NK-92 treated with Interleukin-12 subunit alpha and Interleukin-12 subunit beta, amount 100 ng/mL, for 24 hours (cell line): Measurements from ENCODE around the gene TMEM14A.
"Not testable (repeated sequence)": the region's sequence is repeated elsewhere in the genome, so short reads cannot be mapped to it uniquely, and the experiment has no call there.

Source experiments
- DNase-seq: peaks from one replicate; lab custom pipeline; 2025; lab: John Stamatoyannopoulos, UW

TMEM14A gene

DNA sequence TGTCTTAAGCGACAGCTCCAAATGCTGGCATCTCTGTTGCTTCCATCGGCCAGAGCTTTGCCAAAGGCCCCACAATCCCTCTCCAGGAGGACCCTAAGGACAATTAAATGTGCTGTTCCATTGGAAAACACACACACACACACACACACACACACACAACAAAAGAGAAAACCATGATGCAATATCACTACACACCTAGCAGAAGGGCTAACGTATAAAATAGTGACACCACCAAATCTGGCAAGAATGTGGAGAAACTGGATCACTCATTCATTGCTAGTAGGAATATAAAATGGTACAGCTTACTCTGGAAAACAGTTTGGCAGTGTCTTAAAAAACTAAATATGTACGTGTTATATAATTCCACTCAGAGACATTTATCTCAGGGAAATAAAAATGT, 13.0 kb upstream of the TMEM14A start:
- DNase-seq = no peak

DNA sequence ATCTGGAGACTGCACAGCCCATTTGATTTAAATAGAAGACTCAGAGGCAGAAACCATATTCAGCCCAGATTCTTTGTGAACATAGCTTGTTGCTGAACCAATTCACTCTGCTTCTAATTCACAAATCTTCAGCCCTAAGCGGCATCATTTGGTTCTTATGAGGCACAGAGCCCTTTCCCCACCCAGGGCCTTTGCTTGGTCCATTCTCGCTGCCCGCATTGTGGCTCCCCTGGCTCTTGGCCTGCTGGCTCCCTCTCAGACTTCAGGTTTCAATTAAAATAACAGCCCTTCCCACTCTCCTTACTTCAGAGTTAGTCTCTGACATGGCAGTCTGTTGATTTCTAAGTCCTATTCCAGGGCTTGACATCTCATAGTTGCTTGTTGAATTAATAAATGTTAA, 9.4 kb upstream of the TMEM14A start:
- no peak for DNase-seq

DNA sequence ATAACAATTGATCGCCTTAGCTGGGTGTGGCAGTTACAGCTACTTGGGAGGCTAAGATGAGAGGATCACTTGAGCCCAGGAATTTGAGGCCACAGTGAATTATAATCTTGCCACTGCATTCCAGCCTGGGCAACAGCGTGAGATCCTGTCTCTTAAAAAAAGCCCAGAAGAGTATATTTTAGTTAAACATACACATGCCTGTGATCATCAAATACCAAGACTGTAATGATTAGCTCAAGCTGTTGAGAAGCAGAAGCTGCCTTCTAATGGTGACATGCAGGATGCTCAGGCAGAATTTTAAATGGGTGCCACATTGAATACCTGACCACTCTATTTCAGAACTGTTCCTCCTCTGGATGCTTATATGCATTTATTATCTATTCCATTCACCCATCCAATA, 8.9 kb upstream of the TMEM14A start:
- DNase-seq = no peak

DNA sequence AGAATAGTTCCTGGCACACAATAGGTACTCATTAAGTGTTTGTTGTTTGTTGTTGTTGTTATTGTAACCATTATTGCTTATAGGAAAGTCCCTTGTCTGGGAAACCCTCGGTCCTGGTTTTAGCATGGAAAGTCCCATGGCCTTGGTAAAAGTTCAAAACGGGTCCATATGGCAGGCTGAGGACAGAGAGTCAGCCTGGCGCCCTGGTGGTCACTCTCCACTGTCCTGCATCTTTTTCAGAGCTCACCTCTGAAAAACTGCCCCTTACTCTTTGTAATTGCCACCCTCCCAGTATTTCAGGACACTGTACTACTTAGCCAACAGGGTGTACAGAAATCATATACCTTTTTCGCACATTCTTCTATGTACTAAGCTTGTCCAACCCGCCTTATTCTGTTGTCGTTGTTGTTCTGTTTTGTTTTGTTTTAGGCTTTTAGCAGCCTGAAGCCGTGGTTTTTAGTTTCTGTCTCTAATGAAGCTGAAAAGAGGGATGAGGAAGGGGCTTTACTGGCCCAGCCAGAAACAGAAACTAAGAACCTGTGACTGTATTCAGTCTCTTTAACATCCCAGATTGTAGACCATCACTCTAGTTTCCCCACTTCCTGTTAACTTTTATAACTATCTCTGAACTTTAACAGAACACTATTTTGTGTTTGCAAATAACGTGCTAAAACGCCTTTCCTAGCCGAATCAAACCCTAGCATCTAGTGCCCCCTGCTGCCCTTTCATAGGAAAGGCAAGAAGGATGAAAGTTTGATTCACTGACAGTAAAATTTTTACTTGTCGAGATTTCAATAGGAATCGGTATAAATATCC, 7.6 kb upstream of the TMEM14A start:
- DNase-seq = peak; percentile 15

DNA sequence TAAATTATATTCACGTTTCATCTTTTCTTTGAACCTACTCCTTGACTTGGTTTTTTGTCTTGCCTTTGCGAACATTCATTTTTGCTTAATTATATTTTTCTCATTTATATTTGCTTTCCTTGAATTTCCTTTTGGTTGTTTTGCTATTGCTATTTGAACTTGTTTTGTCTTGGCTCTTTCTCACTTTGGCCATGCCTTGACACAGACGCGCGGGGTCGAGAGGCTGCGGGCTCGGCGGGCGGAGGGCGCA, 7.1 kb upstream of the TMEM14A start:
- DNase-seq = no peak

DNA sequence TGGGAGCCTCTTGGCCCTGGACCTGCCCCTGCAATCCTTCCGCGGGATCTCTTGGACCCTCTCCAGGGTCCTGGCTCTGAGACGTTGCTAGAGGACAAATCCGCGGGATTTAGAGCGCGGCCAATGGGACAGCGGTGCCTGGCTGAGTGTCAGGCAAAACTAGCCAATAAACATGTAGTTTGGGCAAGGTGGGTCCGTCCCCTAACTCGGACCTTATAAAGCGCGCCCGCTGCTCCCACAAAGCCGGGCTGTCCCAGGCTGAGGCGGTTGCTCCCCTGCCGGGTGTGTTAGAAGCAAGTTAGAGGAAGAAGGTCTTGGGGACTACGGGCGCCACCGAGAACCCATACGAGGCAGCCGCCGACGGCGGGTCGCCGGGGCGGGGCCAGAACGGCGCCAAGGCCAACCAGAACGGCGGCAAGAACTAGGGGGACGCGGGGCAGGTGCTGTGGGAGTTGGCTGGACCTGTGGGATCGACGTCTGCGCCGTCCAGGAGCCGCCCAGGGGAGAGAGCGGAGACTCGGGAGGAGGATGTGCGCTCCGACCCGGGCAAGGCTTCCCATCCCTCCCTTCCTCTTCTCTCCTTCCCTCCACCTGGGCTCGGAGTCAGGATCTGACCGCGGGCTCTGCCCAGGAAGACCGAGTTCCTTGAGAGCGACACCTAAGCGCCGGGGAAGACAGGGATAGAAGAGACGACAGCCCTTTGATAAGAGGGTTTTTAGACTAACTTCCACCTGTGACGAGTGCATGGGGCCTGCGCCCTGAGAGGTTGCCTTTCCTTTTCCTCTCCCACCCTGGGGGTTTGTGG, 6.5 kb upstream of the TMEM14A start:
- DNase-seq = no peak

DNA sequence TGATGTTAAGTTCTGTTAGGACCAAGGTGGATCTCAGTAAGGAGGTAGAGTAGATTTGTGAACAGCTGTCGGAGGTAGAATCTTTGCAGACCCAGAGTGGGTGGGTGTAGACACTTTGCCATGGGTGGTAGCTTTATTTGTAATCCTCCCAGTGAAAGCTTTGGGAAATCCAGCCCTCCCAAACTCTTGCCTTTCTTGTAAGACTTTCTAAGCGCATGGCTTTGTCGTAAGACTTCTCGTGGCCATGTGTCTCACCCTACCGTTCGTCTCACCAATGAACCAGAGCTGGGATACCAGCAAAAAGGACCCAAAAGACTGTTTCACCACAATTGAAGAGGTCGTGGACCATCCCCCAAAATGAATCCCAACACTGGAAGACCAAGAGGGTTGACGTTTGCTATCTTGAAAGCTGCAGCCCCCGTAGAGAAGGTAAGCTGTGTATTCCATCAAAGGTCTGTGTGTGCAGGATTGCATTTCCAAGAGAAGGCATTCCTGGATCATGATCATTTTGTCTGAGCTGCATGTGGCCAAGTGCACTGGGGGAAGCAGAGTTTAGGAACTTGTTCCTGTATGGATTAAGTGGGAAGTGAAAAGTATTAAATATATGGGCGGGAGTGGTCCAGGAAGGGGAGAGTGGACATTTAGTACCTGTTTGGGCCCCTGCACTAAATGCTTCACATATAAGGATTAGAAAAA, 5.8 kb upstream of the TMEM14A start:
- DNase-seq = no peak

DNA sequence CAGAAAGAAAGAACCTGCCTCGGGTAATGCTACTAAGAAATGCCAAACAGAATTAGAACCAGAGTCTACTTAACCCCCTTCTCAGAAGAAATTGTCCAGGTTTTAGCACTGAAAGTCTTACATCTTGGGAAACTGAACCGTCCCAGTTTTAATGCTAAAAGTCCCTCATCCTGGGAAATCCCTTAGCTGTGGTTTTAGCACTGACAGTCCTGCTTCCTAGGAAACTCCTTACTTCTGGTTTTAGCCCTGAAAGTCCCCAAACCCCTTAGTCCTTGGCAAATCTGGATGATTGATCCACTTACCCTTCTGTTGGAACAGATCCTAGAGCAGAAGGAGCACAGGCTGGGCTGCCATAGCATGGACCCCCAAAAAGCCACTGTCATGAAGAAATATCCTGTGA, 4.8 kb upstream of the TMEM14A start:
- DNase-seq = no peak

DNA sequence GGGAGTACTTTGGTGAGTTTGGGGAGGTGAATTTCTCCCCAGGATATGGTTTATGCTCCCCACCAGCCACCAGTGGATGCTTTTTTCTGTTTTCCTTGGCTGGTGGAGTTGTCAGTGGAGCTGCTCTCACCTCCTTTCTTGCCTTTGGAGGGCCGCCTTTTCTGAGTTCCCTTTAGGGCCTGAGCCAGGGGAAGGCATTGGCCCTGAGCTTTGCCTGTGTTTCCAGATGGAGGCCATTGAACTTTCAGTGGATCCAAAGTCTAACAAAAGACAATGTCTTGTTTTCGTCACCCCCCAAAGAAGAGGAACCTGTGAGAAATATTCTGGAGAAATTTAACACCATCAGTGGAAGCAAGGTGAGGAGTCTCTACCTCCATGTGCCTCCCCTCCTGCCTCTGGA, 4.4 kb upstream of the TMEM14A start:
- DNase-seq = no peak

DNA sequence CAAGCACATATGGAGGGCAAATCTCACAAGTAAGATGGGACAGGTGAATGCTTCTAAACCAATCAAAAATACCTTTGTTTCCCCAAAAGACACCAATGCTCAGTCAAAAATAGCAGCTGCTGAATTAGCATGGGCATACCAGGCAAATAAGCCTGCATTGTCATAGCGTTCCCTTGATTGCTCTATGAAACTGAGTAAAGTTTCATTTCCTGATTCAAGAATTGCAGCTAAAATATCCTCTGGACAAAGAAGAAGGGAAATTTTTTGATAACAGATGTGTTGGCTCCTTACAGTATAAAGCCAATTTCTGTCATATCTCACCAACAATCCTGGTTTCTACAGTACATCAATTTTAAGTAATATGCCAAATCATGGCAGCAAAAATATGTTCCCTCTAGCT, 3.3 kb upstream of the TMEM14A start:
- no peak for DNase-seq

DNA sequence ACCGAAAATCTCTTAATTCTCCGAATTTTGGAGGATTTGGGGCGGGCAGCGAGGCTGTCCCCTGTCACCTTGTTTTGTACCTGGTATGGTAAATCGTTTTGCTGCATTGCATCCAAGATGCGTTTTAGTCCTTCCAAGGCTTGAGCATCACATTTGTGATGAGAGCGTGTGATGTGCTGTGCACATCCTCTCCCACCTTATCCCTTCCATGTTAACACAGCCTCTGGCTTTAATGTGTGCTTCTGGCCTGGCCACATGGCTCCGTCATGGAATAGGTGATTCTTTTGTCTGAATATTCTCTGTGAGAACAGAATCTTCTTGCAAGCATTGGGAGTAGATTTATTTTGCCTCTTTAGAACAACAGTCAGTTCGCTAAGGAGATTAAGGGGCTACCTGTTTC, 763 bp downstream of the TMEM14A start:
- DNase-seq = no peak

DNA sequence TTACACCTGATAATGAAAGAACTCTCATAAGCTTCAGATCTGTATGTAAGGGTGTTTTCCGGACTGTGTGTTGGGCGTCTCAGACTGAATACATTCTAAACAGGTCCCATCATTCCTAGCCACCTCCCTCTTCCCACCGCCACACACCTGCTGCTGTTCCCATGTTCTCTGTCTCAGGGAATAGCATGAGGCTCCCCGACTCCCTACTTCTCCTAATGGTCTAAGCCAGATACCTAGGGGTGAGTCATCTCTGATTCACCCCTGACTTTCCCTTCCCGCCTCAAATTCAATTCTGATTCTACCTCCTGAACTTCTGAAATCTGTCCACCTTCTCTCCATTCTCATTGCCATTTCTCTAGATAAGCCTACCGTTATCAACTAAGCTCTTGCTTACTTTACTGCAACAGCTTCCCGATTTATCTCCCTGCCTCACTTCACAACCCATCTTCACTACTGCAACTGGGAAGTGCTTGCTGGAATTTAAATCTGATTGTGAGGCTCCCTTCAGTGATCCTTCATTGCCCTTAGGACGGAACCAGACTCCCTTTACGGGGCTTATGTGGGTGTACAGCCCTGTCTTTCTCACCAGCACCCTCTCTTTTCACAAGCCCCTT, 1.6 kb downstream of the TMEM14A start:
- no peak for DNase-seq

DNA sequence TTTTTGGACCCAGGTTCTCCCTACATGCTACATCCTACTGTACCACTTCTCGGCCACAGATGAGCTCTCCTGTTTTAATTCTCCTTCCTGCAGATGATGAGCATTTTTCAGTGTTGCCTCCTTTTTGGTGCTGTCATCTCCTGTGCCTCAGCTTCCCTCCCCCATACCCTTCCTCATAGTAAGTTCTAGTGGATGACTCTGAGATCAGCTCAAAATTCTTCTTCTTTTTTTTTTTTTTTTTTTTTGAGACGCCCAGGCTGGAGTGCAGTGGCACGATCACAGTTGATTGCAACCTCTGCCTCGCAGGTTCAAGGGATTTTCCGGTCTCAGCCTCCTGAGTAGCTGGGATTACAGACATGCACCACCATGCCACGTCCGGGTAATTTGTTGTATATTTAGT, 3.8 kb downstream of the TMEM14A start:
- no peak for DNase-seq

DNA sequence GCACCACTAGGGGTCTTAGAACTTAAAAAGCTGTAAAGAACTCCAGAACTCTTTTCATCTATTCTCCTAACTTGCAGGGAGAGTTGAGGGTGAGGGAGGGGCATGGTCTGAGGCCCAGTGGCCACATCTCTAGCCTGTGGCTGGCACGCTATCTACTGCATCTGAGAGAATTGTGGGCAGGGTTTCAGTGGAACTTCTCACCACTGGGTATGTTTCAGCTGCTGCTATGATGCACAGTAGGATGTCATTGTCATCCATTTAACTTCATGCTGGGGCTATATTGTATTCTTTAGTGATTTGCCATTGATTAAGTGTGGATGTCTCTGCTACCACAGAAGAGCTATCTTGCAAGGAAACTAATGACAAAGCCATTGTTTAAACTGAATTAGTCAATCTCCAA, 4.5 kb downstream of the TMEM14A start:
- no peak for DNase-seq

DNA sequence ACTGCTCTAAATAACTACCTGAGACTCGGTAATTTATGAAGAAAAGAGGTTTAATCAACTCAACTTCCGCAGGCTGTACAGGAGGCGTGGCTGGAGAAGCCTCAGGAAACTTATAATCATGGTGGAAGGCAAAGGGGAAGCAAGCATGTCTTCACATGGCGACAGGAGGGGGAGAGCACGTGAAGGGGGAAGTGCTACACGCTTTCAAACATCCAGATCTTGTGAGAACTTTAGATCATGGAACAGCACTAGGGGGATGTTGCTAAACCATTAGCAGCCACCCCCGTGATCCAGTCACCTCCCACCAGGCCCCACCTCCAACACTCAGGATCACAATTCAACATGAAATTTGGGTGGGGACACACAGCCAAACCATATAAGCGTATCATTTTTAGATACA, 5.7 kb downstream of the TMEM14A start:
- DNase-seq = not testable (repeated sequence)

DNA sequence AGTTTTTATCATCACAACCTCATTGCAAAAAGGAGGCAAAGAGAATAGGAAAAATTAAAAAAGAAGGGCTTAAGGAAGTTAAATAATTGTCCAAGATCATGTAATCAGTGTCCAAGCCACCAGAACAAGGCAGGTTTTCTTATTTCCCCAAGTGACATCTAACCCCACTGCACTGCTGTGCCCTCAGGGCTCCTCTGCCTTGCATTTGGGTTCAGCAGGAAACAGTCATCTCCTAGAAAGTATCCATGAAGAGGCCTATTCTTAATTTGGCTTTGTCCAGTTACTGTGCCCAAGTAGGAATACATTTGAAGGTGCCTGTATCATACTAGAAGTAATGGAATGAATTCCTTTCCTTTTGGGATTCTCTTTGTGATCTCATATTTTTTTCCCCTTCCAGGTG, 10.5 kb downstream of the TMEM14A start:
- no peak for DNase-seq

DNA sequence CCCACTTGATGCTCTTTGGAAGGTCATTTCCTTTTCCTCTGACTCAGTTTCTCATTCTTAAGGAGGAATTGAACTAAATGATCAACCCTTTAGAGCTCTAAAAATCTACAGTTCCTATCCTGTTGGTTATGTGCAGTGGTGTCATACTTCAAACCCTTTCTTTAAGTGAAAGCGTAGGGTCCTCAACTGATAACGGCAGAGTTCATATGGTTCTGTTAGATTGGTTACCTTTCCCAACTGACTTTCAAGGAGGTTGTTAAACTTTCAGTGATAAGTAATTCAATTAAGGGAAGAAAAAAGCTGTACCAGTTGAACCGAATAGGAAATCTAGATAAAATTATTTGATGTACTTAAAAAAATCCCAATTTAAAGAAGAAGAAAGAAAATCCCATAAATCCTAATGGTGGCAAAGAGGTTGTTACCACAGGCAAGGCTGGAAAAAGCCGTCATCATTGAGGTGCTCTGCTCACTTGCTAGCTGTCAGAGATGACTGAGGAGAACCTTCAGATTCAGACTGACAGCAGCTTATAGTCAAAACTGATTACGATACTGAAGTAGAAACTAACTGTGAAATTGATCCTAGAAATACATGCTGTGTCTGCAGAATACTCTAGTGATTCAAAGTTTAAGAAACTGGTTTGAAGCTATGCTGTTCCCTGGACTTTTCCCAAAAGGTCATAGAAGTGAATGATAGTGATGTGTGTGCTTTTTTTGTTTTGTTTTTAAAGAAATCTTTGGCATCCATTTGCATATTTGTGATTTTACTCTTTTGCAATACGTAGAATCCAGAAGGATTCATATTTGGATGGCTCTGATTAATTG, 16.2 kb downstream of the TMEM14A start:
- no peak for DNase-seq

DNA sequence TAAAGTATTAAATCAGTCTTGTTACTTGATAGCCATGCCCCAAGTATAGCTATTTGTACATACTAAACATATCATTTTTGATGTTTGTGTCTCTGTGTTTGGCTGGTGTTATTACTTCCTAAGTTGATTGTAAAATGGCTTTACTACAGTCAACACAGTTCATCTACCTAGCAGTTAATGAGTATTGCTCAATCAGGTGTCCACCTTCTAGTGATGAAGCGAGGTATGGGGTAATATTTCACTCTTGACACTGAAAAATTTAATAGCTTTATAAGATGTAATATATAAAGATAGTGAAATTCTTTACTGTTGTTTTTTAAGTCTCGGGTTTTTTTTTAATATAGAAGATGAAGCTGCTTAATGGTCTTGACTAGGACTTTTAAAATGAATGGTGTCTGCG, 18.9 kb downstream of the TMEM14A start:
- DNase-seq = no peak

DNA sequence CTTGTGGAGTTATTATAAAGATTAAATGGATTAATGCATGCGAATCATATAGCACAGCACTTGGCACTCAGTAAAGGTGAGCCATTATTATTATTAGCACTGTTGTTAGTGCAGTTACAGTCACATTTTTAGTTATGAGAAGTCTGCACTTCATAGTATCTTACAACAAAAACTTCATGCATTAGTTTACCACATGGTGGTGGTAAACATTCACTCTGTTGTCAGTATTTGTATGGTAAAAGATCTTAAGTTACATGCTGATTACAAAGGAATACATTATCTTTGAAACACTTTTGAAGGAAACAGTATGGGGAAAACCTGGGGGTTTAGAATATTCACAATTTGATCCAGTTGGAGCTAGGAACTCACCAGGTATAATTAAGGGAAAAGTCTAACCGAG, 20.8 kb downstream of the TMEM14A start:
- DNase-seq = no peak

DNA sequence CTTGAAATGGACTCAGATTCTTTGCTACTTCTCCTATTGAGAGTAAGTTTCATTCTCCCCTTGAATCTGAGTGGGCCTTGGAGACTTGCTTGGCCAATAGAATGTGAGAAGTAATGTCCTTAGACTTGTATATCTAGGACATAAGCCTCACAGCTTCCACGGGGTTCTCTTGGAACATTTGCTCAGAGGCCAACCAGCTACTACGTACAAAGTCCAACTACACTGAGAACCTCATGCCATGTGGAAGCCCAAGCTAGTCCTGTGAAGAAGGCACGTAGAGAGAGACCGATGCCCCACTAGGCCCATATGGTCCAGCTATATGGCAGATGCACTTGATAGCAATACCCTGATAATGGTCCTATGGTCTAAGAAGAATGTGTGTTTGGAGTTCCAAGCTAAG, 22.9 kb downstream of the TMEM14A start:
- no peak for DNase-seq

DNA sequence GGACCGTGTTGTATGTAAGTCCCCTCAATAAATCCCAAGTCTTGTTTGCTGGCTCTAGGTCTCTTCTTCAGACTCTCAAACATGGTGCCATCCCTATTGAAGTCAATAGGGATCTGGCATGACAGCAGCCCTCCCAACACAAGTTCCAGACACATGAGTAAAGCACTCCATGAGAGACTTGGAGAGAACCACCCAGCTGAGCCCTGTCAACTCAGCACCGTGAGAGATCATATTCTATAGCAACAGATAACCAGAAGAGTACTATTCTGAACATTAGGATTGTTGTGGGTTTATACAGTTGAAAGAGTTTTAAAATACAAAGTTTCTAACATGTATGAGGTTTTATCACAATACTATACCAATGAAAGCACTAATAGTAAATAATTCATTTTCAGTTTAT, 23.5 kb downstream of the TMEM14A start:
- DNase-seq = no peak

DNA sequence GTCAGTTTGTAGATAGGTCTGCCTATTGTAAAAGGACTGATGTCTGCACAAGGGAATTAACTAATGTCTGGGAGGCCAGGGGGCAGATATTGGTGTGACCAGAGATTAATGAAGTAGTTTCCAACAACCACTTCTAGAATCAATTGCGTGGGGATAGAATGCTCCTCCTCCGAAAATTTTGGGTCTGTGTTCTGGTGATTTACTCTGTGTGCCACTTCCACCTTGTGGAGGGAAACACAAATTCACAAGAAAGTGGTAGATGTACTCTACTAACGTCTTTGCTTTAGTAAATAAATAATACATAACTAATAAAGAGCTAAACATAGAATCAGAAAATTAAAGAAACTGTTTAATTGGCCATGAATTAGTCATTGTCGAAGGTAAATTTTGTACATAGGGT, 25.5 kb downstream of the TMEM14A start:
- no peak for DNase-seq
